ENCODE measurements around the gene TRIM42. TPM values are rescaled to one million over a fixed set of nuclear protein-coding genes. Genes with fewer than 3 reads are reported as not detected.

Gene TRIM42
- polyA plus RNA-seq, 1 donor from 2014 or later: not detected

DNA sequence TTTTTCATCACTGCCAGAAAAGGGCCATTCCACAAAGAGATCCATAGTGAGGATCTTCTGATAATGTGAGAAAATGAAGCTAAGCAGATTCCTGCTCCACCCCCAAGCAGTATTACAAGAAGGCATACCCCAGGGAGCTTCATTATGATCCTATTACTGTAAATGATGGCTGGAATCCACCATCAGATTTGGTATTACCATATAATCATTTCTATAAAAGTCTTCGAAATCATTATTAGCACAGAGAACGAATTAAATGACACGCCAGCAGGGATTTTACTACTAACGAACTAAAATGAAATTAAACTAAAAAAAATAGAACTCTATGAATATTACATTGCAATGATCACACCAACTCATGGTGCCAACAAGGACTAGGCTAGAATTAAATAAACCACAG, 24.4 kb downstream of the TRIM42 start:
- Mint-ChIP-seq H3K36me3 (no peaks in the 10 kb centered on the region), H3K4me3 (no peak overlapping the region), H3K27ac (no peak overlapping the region)

DNA sequence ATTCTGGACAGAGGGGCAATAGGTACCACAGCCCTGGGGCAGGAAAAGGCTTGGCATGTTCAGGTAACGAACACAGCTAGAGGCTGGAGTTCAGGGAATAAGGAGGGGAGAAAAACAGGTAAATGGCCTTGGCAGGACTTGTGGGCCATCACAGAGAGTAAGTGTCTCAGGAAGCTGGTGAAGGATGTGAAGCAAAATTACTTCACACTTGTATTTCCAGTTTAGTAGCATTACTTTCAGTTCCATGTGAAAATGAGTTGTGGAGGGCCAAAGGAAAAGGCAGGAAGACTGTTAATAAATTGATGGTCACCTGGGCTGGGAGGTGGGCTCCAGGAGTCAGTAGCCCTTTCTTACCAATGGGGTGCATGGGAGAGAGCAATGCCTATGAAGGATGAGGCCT, 25.6 kb downstream of the TRIM42 start:
- Mint-ChIP-seq H3K9me3 (peaks cover 0 to 3% (median 0%) of the 10 kb centered on the region in 3 donors), H3K27me3 (peaks cover 2% of the 10 kb centered on the region), H3K27ac (no peak overlapping the region), H3K4me1 (peaks cover 0 to 3% (median 0%) of the 10 kb centered on the region in 3 donors), H3K4me3 (no peak overlapping the region), H3K36me3 (no peaks in the 10 kb centered on the region)

More for the DNA sequence above, 24.4 kb downstream of the TRIM42 start:
- peaks cover 0 to 3% (median 0%) of the 10 kb centered on the region in 3 donors for H3K9me3 Mint-ChIP-seq
- H3K27me3 Mint-ChIP-seq: peaks cover 3% of the 10 kb centered on the region
- peaks cover 0 to 3% (median 0%) of the 10 kb centered on the region in 3 donors for H3K4me1 Mint-ChIP-seq

DNA sequence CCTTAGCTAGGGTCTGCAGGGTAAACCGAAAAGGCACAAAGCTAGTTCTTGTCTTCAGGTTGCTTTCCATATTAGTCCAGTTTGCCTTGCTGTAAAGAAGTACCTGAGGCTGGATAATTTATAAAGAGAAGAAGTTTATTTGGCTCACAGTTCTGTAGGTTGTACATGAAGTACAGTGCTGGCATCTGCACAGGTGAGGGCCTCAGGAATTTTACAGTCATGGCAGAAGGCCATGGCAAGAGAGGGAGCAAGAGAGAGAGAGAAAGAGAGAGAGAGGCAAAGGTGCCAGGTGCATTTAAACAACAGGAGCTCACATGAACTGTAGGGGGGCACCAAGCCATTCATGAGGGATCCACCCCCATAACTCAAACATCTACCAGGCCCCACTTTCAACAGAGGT, 26.9 kb downstream of the TRIM42 start:
- H3K27me3 Mint-ChIP-seq: peaks cover 2% of the 10 kb centered on the region
- peaks cover 0 to 3% (median 0%) of the 10 kb centered on the region in 3 donors for H3K4me1 Mint-ChIP-seq
- H3K27ac Mint-ChIP-seq: no peak overlapping the region
- no peak overlapping the region for H3K4me3 Mint-ChIP-seq
- no peaks in the 10 kb centered on the region for H3K36me3 Mint-ChIP-seq
- H3K9me3 Mint-ChIP-seq: peaks cover 0 to 3% (median 0%) of the 10 kb centered on the region in 3 donors

DNA sequence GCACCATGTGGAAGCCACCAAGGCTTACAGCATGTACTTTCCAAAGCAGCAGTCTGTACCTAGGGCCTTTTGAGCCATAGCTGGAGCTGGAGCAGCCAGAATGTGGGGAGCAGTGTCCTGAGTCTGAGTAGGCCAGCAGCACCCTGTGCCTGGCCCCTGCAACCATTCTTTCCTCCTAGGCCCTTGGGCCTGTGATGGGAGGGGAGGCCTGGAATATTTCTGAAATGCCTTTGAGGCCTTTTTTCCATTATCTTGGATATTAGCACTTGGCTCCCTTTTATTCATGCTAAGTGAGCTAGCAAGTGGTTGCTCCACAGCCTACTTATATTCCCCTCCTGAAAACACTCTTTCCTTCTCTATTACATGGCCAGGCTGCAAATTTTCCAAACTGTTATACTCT, 28.1 kb downstream of the TRIM42 start:
- no peak overlapping the region for H3K27ac Mint-ChIP-seq
- peaks cover 2% of the 10 kb centered on the region for H3K27me3 Mint-ChIP-seq

DNA sequence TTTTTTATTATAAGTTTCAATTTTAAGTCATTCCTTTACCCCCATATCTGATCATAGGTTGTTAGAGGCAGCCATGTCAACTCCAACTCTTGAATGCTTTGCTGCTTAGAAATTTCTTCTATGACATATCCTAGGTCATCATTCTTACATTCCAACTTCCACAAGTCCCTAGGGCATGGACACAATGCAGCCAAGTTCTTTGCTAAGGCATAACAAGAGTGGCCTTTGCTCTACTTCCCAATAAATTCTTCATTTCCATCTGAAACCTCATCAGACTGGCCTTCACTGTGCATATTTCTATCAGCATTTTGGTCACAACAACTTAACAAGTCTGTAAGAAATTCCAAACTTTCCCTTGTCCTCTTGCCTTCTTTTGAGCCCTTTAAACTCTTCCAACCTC, 28.5 kb downstream of the TRIM42 start:
- no peak overlapping the region for H3K4me3 Mint-ChIP-seq
- H3K27me3 Mint-ChIP-seq: peaks cover 2% of the 10 kb centered on the region
- H3K27ac Mint-ChIP-seq: no peak overlapping the region
- H3K4me1 Mint-ChIP-seq: peaks cover 0 to 3% (median 0%) of the 10 kb centered on the region in 3 donors
- peaks cover 0 to 3% (median 0%) of the 10 kb centered on the region in 3 donors for H3K9me3 Mint-ChIP-seq
- H3K36me3 Mint-ChIP-seq: no peaks in the 10 kb centered on the region

More for the DNA sequence above, 28.1 kb downstream of the TRIM42 start:
- H3K9me3 Mint-ChIP-seq: peaks cover 0 to 3% (median 0%) of the 10 kb centered on the region in 3 donors
- H3K36me3 Mint-ChIP-seq: no peaks in the 10 kb centered on the region
- H3K4me3 Mint-ChIP-seq: no peak overlapping the region
- peaks cover 0 to 3% (median 0%) of the 10 kb centered on the region in 3 donors for H3K4me1 Mint-ChIP-seq

DNA sequence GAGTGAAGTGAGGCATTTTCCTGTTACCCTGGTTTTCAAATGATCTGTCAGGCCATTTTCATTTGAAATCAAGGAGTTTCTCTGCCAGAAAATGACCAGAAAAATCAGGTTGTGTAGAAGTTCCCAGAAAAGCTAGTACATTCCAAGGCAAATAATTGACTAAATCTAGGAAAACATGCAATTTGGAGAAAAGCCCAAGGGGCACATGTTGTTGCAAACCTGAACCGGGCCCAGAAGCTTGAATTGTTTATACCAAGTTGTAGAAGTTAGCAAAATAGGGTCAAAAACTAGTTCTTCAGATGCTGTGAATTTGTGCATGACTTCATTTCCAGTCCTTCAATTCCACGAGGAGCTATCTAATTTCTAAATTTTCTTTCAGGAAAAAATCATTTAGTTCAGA, 31.0 kb downstream of the TRIM42 start:
- no peak overlapping the region for H3K4me3 Mint-ChIP-seq
- no peaks in the 10 kb centered on the region for H3K4me1 Mint-ChIP-seq
- peaks cover 1% of the 10 kb centered on the region for H3K27me3 Mint-ChIP-seq
- no peak overlapping the region for H3K27ac Mint-ChIP-seq
- no peaks in the 10 kb centered on the region for H3K36me3 Mint-ChIP-seq
- H3K9me3 Mint-ChIP-seq: peaks cover 0 to 3% (median 0%) of the 10 kb centered on the region in 3 donors

DNA sequence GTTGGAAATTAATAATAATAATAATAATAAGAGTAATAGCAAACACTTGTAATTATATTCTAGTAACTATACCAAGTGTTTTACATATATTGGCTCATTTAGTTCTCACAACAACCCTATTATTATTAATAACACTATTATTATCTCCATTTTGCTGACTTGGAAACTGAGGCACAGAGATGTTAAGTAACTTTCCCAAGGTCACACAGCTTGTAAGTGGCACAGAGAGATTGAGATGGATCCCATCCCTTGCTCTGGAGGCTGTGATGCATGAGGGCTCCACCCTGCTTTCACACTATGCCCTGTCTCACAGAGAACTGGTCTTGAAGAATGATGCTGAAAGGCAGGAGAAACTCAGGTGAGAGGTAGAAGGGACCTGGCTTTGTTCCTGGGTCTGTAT, 31.9 kb downstream of the TRIM42 start:
- H3K4me1 Mint-ChIP-seq: no peaks in the 10 kb centered on the region
- H3K36me3 Mint-ChIP-seq: no peaks in the 10 kb centered on the region
- H3K9me3 Mint-ChIP-seq: peaks cover 0 to 2% (median 0%) of the 10 kb centered on the region in 3 donors
- no peak overlapping the region for H3K4me3 Mint-ChIP-seq
- no peak overlapping the region for H3K27ac Mint-ChIP-seq
- no peaks in the 10 kb centered on the region for H3K27me3 Mint-ChIP-seq

DNA sequence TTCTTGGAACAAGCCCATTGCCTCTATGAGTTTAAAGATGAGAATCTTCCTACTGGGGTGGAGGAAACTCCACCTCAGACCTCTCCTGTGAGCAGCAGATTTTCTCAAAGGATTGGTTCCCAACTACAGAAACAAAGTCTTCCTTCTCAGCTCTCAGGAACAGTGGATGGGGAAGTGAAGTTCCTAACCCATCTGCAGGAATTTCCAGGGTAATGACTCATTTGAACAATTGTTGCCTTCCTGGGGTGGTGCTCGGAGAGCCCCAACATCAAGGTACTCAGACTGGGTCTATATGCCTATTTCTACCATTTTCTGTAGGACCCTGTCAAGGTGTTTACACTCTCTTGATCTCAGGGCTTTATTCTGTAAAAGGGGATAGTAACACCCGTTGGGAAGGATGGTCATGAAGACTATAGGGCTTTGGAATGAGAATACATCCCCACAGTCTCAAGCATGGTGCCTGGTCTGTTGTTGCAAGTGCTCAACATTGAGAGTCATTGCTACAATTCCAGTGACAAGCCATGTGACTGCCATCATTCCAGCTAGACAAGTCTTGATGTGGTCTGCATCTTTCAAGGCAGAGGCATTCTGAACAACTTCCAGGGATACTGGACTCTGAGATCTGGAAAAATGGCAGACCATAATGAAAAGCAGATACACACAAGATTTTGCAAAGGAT, 33.0 kb downstream of the TRIM42 start:
- H3K4me1 Mint-ChIP-seq: no peaks in the 10 kb centered on the region
- no peaks in the 10 kb centered on the region for H3K9me3 Mint-ChIP-seq
- no peaks in the 10 kb centered on the region for H3K27me3 Mint-ChIP-seq
- H3K27ac Mint-ChIP-seq: no peak overlapping the region
- H3K36me3 Mint-ChIP-seq: no peaks in the 10 kb centered on the region
- H3K4me3 Mint-ChIP-seq: no peak overlapping the region

DNA sequence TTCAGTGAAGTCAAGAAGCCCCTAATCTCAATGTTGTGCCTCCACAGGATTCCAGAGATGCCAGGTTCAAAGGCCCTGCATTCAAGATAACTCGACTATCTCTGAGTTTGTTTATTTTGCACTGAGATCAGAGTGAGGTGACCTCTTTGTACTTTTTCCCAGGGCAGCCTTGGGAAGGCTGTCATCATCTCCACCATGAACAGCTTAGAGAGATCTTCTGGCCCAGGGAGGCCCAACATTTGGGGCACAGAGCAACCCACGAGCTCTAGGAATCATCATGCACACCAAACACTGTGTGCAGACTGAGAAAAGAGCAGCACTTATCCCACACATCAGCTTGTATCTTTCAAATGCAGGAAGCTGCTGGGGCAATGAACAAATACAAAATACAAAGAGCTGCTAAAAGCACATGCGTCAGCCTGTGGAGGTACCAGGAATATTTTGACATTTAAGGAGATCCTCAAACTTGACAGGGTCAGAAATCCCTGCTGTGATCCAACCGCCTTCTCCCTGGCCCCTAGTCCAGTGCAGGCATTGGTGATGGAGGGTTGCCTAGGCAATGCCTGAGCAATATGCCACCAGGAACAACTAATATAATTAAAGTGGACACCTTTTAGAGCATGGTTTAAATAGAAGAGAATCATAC, 33.6 kb downstream of the TRIM42 start:
- Mint-ChIP-seq H3K4me1 (no peaks in the 10 kb centered on the region), H3K4me3 (no peak overlapping the region), H3K36me3 (no peaks in the 10 kb centered on the region), H3K27me3 (no peaks in the 10 kb centered on the region), H3K9me3 (no peaks in the 10 kb centered on the region), H3K27ac (no peak overlapping the region)

DNA sequence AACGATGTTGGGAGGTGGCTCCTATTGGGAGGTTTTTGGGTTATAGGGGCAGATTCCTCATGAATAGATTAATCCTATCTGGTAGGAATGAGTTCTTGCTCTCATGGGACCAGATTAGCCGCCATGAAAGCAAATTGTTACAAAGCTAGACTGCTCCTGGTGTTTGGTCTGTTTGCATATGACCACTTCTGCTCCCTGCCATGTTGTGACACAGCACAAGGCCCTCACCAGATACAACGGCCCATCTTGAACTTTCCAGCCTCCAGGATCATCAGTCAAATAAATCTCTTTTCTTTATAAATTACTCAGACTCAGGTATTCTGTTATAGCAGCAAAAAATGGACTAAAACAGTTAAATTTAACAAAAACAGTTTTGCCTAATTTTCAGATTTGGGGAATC, 34.4 kb downstream of the TRIM42 start:
- Mint-ChIP-seq H3K27me3 (no peaks in the 10 kb centered on the region), H3K27ac (no peak overlapping the region), H3K9me3 (no peaks in the 10 kb centered on the region), H3K4me1 (no peaks in the 10 kb centered on the region), H3K4me3 (no peak overlapping the region), H3K36me3 (no peaks in the 10 kb centered on the region)

DNA sequence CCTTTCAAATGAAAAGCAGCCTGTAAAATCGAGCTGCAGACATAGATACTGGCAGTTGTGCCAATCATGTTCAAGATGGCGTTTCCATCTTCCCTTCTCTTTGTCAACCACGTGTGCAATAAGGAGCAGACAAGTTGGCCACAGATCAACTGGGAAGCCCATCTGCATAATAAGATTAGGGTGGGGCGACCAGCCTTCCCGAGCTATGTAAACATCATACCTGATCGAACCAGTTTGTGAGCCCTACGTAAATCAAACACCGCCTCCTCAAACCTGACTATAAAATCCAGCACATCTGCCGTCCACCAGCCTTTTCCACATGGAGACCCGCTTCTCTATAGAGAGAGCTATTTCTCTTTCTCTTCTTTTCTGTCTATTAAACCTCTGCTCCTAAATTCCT, 37.2 kb downstream of the TRIM42 start:
- Mint-ChIP-seq H3K27ac (no peak overlapping the region), H3K36me3 (no peaks in the 10 kb centered on the region), H3K4me1 (no peaks in the 10 kb centered on the region), H3K9me3 (no peaks in the 10 kb centered on the region), H3K27me3 (no peaks in the 10 kb centered on the region), H3K4me3 (no peak overlapping the region)

DNA sequence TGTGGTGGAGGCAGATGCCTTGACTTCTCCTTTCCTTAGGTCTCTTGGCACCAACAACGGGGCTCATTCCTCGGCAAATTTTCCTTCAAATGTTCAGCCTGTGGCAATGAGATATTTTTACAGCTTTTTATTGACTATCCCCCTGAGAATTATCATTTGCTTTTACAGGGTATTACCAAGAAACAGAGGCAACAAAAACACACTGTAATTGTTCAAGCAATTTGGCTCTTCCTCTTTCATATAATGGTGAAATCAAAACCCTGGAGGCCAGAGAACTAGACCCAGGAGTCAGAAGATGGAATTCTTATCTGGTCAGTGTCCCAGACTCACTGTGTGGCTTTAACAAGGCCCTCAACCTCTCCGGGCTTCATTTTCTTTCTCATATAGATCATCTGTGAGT, 40.1 kb downstream of the TRIM42 start:
- H3K27ac Mint-ChIP-seq: no peak overlapping the region
- H3K4me1 Mint-ChIP-seq: no peaks in the 10 kb centered on the region
- no peak overlapping the region for H3K4me3 Mint-ChIP-seq
- no peaks in the 10 kb centered on the region for H3K27me3 Mint-ChIP-seq
- no peaks in the 10 kb centered on the region for H3K36me3 Mint-ChIP-seq
- H3K9me3 Mint-ChIP-seq: peaks cover 0 to 2% (median 0%) of the 10 kb centered on the region in 3 donors

DNA sequence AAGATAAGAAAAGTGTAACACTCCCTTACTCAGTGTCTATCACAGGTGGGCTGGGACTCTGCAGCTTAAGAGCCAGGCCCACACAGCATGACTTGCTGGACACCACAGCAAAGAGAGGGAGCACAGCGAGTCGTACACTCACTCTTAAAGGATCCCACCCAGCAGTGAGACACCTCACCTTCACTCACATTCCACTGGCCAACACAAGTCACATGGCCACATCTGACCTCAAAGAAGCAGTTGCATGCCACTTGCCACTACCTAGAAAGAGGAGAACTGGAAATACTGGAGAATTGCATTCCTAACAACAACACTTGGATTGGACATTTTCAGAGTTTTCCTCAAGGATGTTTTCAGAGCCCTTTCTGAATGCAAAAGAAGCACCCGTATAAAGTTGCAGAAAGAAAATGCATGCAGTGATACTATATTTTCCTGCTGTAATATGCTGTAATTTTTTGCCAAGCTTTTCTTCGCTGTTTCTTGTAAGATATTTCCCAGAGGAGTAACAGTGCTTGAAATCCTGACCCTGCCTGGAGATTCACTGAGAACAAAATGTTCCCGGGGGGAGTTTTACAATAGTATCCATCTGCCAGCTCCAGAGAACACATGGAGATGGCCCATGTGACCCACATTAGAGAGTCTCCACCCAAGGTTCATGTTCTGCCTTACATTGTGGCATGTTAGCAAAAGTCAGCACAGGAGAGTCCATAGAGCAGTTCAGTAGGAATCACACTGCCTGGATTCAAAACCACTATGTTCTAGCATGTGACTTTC, 42.2 kb downstream of the TRIM42 start:
- H3K36me3 Mint-ChIP-seq: no peaks in the 10 kb centered on the region
- H3K9me3 Mint-ChIP-seq: peaks cover 0 to 2% (median 0%) of the 10 kb centered on the region in 3 donors
- H3K4me3 Mint-ChIP-seq: no peak overlapping the region
- H3K27me3 Mint-ChIP-seq: no peaks in the 10 kb centered on the region
- no peak overlapping the region for H3K27ac Mint-ChIP-seq
- no peaks in the 10 kb centered on the region for H3K4me1 Mint-ChIP-seq

DNA sequence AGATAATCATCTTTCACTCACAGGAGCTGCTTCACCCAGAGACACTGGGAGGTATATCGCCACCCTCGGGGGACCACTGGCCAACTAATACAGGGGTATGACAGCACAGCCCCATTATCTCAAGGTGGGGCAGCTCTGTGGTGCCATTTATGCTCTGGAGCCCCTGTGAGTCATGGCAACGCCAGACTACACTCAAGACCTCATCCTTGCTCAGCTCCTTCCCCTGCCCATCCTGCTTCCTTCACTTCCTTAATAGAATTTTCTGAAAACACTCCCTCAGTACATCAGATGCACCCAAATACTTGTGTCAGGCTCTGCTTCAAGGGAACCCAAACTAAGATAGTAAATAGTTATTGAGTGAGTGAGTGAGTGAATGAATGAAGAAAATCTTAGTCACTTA, 45.7 kb downstream of the TRIM42 start:
- Mint-ChIP-seq H3K27me3 (no peaks in the 10 kb centered on the region), H3K4me3 (no peak overlapping the region), H3K4me1 (peaks cover 0 to 2% (median 0%) of the 10 kb centered on the region in 3 donors), H3K9me3 (peaks cover 0 to 2% (median 0%) of the 10 kb centered on the region in 3 donors), H3K27ac (no peak overlapping the region), H3K36me3 (no peaks in the 10 kb centered on the region)

All from IgD-negative memory B cell (primary cell).